Colon (tissue), 2 donors: Measurements from ENCODE around the gene BCL2L14.

Experiments
- FAIRE-seq: peaks from 2 replicates; lab custom pipeline; 2012; peaks lifted over from hg19 to GRCh38; lab: Jason Lieb, UNC
- donor health status: control.
- donor health status: control.

The BCL2L14 gene

GRCh38 chr12:12056951-12057350 lies 13.8 kb upstream of the BCL2L14 start:
- no peak for FAIRE-seq

- FAIRE-seq = no peak
Measured at GRCh38 chr12:12064596-12064995, 6.1 kb upstream of the BCL2L14 start.

- FAIRE-seq = no peak
Measured at GRCh38 chr12:12068751-12069150, 2.0 kb upstream of the BCL2L14 start.

- FAIRE-seq = no peak
Measured at GRCh38 chr12:12069821-12070548, 754 bp upstream of the BCL2L14 start.

DNA sequence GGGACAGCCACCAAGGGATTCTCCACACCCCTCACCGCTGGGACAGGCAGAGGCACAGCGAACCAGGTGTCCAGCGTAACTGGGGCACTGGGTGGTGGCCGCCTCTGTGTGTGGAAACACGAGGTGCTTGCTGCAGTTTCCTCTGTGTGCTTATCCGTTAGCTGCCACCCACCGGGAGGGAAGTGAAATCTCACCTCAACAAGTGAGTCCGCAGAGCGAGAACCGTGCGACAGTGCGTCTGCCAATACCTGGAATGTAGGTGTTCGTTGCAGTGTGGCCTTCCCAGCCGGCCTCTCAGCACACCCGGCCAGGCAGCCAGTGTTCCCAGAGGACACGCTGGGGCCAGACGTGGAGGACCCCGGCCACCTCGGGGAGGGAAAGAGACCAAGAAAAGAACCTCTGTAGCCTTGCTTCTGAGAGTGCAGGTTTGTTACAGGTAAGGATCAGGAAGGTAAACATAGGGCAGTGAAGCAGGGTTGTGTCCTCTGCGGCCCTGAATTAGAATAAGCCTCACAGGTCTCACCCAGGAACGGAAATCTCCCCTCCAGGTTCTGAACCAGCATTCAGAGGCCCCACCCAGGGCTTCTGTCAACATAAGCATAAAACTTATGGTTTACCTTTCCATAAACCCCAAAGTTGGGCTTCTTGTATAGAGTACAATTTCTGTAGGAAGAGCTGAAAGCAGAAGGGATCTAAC lies 1.5 kb downstream of the BCL2L14 start:
- no peak for FAIRE-seq

GRCh38 chr12:12079291-12079690 lies 8.6 kb downstream of the BCL2L14 start:
- no peak for FAIRE-seq

- FAIRE-seq = no peak
Measured at GRCh38 chr12:12081836-12082497, 11.2 kb downstream of the BCL2L14 start.

DNA sequence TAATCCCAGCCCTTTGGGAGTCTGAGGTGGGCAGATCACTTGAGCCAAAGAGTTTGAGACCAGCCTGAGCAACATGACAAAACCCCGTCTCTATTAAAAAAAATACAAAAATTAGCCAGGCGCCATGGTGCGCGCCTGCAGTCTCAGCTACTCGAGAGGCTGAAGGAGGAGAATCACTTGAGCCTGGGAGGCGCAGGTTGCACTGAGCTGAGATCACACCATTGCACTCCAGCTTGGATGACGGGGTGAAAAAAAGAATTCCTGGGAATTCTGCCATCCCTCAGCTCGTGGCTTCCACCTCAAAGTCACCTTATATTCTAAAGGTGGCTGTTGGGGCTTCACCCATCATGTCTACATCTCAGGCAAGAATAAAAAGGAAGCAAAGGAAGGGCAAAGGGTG lies 12.9 kb downstream of the BCL2L14 start:
- FAIRE-seq = no peak

- no peak for FAIRE-seq
Measured at GRCh38 chr12:12086362-12086761, 15.6 kb downstream of the BCL2L14 start.

GRCh38 chr12:12086973-12087692 lies 16.4 kb downstream of the BCL2L14 start:
- FAIRE-seq = no peak

GRCh38 chr12:12087693-12088034 lies 16.9 kb downstream of the BCL2L14 start:
- no peak for FAIRE-seq

GRCh38 chr12:12088147-12088546 lies 17.4 kb downstream of the BCL2L14 start:
- no peak for FAIRE-seq

DNA sequence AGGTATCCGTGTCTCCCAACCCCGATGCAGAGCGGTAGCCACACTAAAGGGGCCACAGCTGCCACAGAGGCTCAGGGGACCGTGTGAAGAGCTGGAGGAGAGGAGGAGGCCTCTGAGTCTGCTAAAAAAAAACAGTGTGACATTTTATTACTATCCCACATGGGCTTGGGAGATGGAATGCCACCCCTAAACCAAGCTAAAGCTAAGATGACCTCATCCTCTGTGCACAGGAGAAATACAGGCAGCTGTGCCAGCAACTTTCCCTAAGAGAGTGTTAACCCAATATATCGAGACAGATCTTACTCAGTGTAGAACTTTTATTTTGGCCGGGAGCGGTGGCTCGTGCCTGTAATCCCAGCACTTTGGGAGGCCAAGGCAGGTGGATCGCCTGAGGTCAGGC lies 18.0 kb downstream of the BCL2L14 start:
- FAIRE-seq = no peak

DNA sequence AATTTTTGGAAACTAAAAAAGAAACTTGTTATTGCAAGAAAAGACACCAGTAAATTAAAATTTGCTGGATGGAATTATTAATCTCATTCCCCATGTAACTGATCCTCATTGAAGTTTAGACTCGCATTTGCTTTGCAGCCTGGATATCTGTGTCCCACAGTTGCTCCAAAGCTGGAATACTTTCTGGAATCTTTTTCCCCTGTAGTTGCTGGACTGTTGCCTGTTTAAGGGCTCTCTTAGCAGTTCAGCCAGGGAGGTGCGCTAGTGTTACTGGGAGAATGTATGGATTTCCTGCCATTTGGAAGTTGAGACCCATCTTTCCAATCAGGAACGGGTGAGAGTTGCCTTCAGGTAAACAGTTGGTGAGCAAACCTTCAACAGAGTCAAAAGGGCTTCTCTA lies 20.3 kb downstream of the BCL2L14 start:
- FAIRE-seq = no peak

GRCh38 chr12:12091977-12092663 lies 21.4 kb downstream of the BCL2L14 start:
- no peak for FAIRE-seq

GRCh38 chr12:12094481-12094880 lies 23.7 kb downstream of the BCL2L14 start:
- no peak for FAIRE-seq

- FAIRE-seq = no peak
Measured at GRCh38 chr12:12095021-12095420, 24.3 kb downstream of the BCL2L14 start.

- FAIRE-seq = no peak
Measured at GRCh38 chr12:12097891-12098690, 27.4 kb downstream of the BCL2L14 start.

DNA sequence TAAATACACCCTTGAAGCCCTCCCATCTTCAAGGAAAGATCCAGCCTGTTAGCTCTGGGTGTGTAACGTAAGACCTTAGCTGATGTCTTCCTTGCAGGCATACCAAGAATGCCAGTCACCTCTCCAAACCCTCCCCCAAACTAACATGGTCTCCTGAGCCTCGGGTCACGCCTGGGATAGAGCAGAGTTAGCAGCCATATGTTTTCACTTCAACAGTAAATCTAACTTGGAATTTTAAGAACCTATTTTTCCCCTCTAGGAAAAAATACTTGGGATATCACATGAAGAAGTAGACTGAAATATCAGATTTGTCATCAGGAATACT lies 27.9 kb downstream of the BCL2L14 start:
- FAIRE-seq = no peak

GRCh38 chr12:12099102-12099501 lies 28.4 kb downstream of the BCL2L14 start:
- FAIRE-seq = no peak

DNA sequence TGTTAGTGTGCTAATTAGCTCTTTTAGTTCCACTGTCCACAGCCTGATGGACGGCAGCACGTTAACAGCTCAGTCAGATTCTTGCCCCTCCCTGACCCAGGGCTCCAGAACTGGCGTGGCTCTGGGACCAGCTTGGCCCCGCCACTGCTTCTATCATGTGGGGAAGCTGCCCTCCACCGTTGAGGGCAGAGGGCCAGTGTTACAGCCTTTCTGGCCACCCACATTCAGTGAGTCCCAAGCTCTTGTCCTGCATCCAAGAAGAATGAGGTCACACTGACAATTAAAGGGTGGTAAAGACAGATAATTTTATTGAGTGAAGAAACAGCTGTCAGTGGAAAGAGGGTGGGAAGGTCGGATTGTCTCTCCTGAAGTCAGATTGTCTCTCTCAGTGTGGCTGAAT lies 36.9 kb downstream of the BCL2L14 start:
- FAIRE-seq = no peak
